OCI-LY1 (cell line): ENCODE measurements around the gene C19orf73.

Experiments
- CTCF ChIP-seq: fragments of 200-600 bp; sonication (generic), shearing (Covaris generic); IDR thresholded peaks from 2 replicates; pipeline ENCODE4 v1.5.1; 2017; ENCODE audit warnings: mild to moderate bottlenecking, antibody characterized with exemption, low read length, moderate library complexity, mixed read lengths
- EZH2 ChIP-seq: fragments of 200-600 bp; sonication (generic), shearing (Covaris generic); IDR thresholded peaks from 2 replicates; pipeline ENCODE4 v1.8.0; 2017; ENCODE audit warnings: borderline replicate concordance, mixed run types, mild to moderate bottlenecking, antibody characterized with exemption, low read length, moderate library complexity, mixed read lengths

- TF ChIP-seq CTCF: no peak
- TF ChIP-seq EZH2: no peak
These were observed 16.7 kb upstream of the C19orf73 start for GRCh38 chr19:49135686-49136085.
